KG1 (cell line): Measurements from ENCODE around the gene APC2.
"Not testable (repeated sequence)": the region's sequence is repeated elsewhere in the genome, so short reads cannot be mapped to it uniquely, and the experiment has no call there.

Experiments
- DNase-seq: peaks from one replicate; lab custom pipeline; 2025; lab: John Stamatoyannopoulos, UW

The APC2 gene

DNA sequence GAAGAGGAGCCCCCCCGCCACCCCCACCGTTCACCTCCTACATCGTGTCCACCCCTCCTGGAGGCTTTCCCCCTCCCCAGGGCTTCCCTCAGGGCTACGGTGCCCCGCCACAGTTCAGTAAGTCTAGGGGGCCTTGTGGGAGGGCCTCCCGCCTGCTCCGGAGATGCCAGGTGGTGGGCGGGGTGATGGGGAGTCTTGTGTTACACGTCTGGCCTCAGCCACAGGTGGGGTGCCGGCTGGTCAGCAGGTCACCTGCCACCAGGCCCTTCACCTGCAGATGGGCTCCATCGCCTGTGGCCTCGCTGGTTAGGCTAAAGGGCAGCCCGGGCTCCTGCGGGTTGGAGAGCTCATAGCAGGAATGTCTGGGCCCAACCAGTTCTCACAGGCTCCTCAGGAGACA lies 19.7 kb upstream of the APC2 start:
- DNase-seq, result no peak

DNA sequence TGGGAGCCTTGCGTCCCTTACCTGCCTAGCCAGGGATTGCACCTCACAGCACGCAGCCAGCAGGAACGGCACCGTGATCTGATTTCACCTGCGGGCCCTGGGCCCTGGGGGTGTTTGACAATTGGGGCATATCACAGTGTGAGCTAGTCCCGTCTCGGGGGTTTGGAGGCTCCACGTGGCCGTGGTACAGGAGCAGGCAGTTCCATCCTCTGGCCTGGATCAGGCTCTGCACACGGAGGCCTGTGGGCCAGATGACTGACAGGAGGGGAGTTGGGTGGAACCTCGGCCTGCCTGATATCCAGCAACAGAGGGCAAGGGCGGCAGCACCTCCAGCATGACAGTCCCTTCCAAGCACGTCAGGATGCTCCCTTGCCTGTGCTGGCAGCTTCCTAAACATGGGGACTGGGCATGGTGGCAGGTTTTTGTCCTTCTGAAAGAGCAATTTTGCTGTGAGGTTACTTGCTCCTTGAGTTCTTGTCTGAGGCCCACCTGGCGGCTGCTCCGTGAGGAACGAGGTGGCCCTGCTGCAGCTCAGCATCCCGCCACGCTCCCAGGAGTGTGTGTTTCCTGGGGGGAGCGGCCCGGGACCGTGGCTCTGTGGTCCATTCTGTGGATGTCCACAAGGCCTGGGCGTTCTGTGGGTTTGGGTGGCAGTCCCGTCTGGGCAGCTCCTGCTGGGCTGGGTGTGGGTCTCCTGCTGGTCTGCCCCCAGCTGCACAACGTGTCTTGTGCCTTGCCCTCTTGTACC lies 18.0 kb upstream of the APC2 start:
- DNase-seq, result no peak

DNA sequence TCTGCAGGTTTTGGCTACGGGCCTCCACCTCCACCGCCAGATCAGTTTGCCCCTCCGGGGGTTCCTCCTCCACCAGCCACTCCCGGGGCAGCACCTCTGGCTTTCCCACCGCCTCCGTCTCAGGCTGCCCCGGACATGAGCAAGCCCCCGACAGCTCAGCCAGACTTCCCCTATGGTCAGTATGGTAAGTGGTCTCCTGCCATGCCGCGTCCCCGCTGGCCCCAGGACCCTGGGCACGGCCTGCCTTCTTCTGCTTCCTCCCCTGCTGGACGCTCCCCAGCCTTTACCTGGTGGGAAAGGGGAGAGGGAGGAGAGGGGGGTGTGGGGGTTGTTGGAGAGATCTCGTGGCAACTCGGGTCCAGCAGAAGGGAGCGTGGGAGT lies 17.4 kb upstream of the APC2 start:
- DNase-seq, result no peak

DNA sequence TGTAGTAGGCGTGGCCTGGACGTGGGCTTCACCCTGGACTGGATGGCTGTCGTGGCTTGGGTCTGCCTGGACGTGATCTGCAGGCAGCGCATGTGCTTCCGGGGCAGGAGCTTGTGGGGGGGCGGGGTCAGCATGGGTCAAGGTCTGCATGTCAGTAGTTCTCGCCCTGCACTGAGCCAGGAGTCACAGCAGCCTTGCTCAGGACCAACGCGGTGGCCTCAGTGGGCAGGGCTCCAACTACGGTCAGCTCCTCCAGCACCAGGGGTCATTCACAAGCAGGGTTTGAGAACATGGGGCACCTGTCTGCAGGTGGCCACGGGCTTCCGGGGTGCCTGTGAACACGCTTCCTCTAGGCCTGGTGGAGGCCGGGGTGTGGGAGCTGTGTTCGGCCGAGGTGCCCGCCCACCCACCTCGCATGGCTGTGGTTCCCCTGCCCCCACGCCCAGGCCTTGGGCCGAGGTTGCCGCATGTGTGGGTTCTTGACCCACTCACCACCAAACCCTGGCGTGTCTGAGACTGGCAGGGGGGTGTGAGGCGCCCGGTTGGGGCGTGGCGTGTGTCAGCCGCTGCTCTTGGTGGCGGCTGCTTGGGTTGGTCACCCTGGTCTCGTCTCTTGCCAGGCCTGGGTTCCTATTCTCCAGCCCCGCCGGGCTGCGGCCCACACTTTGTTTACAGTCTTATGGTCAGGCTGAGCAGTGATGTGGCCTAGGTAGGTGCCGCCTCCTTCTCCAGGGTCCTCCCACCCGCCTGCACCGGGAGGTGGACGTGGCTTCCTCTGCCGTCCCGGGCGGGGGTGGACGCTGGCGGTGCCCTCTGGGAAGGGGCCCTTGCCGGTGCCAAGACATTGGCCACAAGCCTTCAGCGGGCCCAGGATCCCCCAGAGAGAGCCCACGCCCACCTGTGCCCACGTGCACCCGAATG lies 16.5 kb upstream of the APC2 start:
- no peak for DNase-seq

DNA sequence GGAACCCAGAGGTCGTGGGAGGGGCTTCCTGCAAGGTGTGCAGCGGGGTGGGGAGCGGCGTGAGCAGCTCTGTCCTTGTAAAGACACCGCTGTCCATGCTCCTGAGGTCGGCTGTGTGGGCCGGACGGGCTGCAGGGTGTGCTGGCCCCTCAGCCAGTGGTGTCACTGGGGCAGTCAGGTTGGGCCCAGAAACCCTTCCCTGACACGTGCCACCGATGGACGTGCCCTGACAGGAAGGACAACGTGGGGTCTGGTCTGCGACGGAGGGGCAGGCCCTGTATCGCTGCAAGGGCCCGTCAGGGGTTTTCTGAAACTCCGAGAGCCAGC lies 15.9 kb upstream of the APC2 start:
- DNase-seq, result no peak

DNA sequence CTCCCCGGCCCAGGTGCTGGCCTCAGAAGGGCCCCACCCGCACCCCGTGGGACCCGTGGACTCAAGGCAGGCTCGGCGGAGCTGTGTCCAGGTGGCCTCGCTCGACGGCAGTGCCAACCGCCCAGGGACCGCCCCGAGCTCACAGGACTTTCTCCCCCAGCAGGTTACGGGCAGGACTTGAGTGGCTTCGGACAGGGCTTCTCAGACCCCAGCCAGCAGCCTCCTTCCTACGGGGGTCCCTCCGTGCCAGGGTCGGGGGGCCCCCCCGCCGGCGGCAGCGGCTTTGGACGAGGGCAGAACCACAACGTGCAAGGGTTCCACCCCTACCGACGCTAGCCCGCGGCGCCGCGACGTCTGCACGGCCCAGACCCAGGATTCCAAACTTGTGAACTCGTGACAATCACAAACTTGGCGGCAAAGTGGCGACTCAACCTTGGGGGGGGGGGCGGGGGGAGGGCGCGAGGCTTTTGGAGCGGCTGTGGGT lies 15.3 kb upstream of the APC2 start:
- no peak for DNase-seq

DNA sequence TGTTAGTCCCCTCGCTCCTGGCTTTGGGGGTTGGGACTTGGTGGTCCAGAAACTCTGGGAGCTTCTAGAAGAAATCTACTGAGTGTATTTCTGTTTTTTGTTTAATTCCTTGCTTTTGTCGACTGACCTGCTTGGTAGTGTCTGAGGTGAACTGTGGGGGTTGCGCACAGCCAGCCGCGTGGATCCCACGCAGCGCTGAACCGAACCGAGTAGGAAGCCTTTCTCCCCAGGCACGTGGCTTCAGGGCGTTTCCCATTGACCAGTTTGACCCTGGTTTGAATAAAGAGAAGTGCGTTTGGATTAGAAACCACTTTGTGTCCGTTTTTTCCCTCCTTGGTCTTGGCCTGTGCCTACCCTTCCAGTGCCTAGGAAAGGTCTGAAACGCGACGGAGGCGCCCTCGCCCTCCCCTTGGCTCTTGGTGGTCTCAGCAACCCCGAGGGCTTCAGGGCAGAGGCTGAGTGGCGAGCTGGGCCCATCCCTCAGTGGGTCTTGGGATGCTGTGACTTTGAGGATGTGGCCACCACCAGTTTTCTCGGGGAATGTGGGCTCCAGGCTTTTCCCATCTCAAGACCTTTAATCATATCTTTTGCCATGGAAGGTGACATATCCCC lies 14.4 kb upstream of the APC2 start:
- no peak for DNase-seq

DNA sequence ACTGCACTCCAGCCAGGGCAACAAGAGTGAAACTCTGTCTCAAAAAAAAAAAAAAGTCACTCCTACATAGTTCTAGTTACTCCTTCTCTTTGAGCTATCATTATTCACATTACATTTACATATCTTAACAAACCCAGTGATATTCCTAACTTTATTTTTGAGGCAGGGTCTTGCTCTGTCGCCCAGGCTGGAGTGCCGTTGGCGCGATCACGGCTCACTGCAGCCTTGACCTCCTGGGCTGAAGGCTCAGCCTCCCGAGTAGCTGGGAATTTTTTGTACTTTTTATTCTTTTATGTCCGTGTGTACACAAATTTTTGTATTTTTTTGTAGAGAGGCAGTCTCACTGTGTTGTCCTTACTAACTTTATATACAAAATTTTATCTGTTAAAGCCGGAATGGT lies 12.3 kb upstream of the APC2 start:
- no peak for DNase-seq

DNA sequence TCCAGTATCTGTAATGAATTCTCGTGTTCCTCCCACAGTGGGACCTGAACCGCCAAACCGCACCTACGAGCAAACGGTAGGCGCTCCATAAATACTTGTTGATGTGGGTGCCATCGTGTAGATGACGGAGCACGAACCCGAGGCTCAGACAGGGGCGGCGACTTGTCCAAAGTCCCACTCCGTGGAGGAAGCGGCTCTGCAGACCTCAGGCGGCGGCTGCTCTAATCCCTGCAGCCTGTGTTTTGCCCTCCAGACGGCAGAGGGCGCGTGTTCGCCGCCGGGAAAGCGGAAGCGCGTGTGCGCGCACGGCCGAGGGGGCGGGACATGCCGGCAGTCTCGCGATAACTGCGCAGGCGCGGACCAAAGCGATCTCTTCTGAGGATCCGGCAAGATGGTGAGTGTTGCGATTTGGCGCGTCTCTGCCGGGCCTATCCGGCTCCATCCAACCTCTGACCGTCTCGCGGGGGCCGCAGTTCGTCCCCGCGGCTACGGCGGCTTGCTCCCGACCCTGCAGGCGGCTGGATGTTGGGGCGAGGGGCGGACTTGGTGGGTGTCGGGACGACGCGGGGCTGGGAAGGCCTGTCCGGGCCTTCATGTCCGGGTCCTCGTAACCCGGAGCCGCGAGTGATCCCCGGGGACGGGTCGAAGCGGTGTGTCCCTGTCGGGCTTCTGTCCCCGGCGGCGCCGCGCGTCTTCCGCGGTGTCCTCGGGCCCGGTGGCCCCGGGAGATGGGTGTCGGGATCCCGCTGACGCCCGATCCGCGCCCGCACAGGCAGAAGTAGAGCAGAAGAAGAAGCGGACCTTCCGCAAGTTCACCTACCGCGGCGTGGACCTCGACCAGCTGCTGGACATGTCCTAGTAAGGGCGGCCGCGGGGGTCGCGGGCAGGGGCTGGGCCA lies 11.6 kb upstream of the APC2 start, which contains the start of gene RPS15:
Gene RPS15 (plus strand): TSS at position 362 of the 898 bp plus-strand sequence. CDS start 30 bp downstream, at position 392.
- DNase-seq, result peak; percentile 48

DNA sequence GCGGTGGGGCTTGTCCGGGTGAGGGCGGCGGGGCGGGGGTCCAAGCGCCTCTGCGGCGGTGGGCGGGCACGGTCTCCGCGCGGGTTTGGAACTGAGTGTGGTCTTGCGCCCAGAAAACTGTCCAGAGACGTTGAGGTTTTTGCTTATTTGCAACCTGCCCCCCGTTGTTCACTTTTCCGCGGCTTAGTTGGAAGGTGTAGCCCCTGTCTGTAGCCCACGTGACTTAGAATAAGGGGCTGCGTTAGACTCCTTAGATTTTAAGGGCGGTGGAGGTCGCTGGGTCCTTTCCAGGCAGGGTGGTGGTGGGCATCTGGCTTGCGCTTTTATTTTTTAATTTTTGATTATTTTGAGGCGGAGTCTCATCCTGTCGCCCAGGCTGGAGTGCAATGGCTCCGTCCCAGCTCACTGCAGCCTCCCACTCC lies 11.0 kb upstream of the APC2 start:
- DNase-seq, result no peak

DNA sequence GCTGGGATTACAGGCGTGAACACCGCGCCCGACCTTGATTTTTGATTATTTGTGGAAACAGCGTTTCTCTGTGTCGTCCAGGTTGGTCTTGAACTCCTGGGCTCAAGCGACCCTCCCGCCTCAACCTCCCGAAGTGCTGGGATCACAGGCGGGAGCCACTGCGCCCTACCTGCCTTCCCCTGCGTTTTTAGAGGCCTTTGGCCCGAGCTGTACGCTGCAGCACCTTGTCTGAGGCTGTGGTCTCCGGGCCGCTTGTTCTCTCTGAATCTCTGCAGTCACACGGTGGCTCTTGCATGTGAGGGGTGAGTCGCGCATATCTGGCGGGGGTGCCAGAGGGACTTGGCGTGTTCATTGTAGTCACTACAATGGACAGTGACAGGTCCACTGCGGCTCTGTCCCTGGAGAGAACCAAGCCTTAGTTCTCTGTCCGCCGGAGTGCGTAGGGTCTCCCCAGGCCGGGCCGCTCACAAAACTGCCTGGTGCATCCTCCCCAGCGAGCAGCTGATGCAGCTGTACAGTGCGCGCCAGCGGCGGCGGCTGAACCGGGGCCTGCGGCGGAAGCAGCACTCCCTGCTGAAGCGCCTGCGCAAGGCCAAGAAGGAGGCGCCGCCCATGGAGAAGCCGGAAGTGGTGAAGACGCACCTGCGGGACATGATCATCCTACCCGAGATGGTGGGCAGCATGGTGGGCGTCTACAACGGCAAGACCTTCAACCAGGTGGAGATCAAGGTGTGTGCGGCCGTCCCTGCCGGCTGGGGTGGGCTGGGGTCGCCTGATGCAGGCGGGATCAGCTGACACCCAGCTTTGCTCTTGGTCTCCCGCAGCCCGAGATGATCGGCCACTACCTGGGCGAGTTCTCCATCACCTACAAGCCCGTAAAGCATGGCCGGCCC lies 10.2 kb upstream of the APC2 start:
- DNase-seq, result not testable (repeated sequence)

DNA sequence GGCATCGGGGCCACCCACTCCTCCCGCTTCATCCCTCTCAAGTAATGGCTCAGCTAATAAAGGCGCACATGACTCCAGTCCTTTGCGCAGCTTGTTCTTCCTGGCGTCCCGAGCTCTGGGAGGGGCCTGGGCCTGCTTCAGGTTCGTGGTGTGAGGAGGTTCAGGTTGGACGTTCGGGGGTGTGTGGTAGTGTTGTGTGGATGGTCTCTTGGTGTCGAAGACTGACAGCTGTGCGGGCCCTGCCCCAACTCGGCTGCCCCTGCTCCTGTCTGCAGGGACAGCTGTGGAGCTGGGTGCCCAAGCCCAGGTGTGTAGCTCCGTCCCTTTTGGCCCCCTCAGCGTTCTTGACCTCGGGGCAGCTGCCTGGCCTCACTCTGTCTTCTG lies 9.5 kb upstream of the APC2 start:
- no peak for DNase-seq

DNA sequence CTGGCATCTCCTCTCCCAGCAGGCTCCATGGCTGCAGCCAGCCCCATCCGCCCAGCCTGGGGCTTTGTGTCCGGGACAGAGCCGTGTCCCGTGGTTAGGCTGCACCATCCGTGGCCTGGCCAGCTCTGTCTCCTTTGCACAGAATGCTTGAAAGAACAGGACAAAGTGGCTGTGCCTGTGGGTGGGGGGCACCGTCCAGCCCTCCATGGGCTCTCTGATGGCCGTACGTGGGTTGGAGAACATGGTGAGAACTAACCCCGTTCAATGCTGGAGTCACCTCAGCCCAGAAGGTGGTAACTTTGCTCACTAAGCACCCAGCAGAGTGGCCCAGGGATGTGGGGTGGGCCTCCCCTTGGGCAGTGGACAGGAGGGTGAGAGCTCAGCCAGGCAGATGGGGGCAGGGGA lies 8.9 kb upstream of the APC2 start:
- DNase-seq, result no peak

DNA sequence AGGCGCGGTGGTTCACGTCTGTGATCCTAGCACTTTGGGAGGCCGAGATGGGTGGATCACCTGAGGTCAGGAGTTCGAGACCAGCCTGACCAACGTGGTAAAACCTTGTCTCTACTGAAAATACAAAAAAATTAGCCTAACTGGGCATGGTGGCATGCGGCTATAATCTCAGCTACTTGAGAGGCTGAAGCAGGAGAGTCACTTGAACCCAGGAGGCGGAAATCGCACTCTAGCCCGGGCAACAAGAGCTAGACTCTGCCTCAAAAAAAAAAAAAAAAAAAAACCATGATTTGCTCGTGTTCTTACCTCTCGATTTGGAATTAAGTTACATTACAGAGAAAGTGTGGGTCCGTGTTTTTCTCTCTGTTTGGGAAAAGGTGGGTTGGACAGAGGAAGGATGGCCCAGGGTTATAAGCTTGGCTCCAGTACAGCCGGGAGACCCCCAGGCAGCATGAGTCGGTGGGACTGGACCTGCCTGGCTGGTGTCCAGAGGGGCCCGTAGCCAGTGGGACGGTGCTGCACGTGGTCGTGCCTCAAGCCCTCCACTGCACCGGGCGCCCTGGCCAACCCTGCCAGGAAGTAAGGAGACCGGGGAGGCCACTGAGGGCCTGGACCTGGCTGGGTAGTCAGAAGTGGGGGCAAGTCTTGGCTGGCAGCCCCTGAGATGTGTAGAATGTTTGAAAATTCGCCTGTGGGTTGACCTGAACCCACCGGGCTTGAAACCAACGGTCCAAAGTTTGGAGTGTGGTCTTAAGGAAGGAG lies 8.1 kb upstream of the APC2 start:
- DNase-seq, result no peak

DNA sequence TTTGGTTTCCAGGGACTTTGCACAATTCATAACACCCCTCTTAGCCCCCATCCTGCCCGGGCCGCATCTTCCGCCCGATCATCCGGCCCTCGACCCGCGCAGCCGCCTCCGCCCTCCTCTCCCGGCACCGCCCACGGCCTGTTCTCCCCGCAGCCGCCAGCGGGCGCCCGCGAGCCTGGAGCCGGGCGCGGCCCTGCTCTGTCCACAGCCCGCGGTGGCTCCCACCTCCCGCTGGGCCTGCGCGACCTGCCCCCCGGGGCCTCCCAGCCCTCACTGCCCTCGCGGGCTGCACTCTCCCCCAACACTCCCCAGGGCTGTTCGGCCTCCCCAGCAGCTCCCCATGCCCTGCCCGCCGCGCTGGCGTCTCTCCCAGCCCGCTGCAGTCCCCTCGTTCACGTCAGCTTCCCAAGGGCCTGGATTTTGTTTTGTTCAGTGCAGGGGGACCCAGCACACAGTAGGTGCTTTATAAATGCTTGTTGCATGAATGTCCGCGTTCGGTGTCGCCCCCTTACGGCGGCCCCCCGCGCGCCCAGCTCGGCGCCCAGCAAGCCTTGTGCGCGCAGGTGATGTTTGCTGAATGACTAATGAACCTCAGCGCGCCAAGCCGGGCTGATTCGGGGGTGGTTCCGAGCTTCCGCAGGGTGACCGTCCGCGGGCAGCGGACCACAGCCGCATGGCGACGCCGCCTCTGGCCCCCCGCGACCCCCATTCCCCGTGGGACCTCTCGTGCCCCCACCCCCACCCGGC lies 4.6 kb upstream of the APC2 start:
- peak; percentile 6 for DNase-seq

DNA sequence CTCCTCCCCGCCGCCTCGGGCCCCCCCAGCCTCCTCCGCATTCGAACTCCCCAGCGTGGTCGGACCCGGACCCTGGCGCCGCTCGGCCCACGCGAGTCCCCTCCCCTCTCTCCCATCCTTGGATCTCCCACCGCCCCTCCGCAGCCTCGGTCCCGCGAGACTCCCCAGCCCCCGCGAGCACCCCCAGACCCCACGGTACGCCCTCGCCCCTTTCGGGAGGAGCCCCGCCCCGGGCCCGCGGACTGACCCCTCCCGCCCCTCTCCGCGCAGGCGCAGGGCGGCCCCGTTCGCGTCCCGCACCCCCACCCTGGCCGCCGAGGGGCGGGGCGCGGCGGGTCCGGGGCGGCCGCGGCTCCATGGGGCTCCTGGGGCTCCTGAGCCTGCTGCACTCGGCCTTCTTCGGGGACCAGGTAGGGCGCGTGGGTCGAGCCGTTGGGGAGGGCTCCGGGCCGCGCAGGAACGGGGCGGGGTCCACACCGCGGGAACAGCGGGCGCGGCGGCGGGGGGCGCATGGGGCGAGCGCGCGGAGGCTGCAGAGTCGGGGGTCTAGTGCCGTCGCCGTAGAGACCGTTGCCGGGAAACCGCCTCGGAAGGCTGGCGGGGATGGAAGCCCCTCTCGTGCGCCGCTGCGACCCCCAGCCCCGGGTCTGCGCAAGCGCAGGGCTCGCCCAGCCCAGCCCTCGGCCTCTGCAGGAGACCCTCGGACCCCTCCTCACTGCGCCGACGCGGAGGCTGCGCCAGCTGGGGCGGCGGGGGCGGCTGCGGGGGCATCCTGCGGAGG lies 3.8 kb upstream of the APC2 start:
- DNase-seq, result no peak

DNA sequence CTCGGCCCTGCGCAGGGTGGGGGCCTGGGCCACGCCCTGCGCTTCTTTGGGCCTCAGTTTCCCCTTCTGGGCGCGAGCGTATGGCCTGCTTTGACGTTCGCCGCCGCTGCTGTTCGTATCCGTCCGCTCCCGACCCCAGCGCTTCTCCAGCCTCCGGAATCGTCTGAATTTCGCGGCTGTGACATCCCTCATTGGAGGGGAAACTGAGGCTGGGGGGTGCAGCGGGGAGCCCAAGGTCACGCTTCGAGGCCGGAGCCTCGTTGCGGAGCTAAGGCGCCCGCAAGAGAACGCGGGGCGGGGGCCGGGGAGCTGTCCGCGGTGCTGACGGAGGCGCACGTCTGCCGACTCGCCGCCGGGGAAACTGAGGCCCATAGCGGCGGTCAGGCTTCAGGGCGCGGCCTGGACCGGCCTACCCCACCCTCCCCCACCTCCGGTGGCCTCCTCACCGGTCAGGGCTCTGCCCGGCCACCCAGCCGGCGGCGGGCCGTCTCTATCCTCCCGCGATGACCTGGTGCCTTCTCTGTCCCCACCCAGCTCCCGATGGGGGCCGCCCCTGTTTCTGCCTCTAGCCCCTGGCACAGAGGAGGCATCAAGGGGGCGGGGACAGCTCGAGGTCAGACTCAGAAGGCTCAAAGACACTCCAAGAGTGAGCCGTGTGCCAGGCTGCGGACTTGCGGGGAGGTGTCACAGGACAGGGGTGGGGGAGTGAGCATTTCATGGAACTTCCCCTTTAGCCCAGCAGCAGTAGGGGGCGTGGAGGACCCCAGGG lies 3.0 kb upstream of the APC2 start:
- no peak for DNase-seq

DNA sequence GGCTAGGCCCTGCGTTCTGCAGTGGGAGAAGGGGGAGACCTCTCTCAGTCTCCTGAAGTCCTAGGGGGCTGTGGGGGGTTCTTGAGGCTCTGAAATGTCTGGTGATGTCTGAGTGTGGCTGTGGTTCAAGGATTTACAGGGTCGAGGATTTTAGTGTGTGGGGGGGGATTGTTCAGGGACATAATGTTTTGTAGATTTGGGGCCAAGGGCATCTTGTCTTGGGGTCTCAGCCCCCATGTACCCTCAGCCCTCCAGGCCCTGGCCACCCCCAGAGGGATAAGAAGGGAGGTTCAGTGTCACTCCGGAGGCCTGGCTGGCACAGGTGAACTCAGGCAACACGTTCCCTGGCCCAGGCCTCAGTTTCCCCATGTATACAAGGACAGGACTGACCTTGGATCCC lies 2.4 kb upstream of the APC2 start:
- DNase-seq, result no peak
